ENCODE data around the gene ALK. TPM values are rescaled to one million over a fixed set of nuclear protein-coding genes. Genes with fewer than 3 reads are reported as not detected.

The ALK gene
- total RNA-seq, 4 donors from 2014 or later = 0.06 to 4.1 TPM; not detected in 2

DNA sequence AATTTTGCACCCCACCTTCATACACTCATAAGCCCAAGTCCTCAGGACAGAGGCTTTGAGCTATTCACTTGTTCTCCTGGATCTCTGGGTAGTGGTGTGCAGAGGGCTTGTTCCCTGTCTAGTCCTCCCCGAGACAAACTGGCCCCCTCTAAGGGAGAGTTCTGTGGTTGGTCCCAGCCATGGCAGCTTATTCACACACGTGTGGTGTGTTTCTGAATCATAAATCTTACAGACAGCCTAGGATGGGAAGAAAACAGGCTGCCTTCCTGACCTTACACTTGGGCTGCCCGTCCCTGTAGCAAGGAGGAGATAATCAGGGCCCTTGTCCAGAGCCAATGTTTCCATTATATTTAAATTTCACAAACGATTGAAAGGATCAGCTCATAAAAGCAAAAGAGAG lies 551.2 kb downstream of the ALK start:
- intact Hi-C loops (cut with DNase I; ENCODE audit: low total_unique reads) = no loop called here
- Histone ChIP-seq H3K4me1 (no peaks in the 10 kb centered on the region), H3K9me3 (no peaks in the 10 kb centered on the region), H3K27ac (no peak overlapping the region), H3K4me3 (no peak overlapping the region), H3K27me3 (no peaks in the 10 kb centered on the region), H3K36me3 (no peaks in the 10 kb centered on the region)
- no peak for DNase-seq
- TF ChIP-seq, protein P1, sequence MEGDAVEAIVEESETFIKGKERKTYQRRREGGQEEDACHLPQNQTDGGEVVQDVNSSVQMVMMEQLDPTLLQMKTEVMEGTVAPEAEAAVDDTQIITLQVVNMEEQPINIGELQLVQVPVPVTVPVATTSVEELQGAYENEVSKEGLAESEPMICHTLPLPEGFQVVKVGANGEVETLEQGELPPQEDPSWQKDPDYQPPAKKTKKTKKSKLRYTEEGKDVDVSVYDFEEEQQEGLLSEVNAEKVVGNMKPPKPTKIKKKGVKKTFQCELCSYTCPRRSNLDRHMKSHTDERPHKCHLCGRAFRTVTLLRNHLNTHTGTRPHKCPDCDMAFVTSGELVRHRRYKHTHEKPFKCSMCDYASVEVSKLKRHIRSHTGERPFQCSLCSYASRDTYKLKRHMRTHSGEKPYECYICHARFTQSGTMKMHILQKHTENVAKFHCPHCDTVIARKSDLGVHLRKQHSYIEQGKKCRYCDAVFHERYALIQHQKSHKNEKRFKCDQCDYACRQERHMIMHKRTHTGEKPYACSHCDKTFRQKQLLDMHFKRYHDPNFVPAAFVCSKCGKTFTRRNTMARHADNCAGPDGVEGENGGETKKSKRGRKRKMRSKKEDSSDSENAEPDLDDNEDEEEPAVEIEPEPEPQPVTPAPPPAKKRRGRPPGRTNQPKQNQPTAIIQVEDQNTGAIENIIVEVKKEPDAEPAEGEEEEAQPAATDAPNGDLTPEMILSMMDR (IDR thresholded peaks at IDR 0.05) = no peak
- no peak for TF ChIP-seq POLR2A (IDR thresholded peaks at IDR 0.05)

DNA sequence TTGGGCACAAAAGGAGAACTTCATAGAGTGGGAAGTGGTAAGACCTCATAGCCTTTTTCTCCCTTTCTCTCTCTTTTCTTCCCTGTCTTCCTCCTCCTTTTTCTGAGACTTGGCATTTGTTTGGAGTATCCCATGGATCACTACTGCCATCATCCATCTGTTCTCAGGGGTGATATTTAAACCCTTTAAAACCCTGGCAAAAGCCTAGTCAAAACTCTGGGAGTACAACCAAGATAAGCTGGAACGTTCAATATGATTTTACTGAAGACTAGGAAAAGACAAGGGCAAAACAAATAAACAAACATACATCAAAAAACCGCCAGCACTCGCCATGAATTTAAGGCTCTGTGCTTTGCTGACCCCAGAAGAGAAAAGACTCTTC lies 552.7 kb downstream of the ALK start:
- intact Hi-C loops (cut with DNase I; ENCODE audit: low total_unique reads) = no loop called here

DNA sequence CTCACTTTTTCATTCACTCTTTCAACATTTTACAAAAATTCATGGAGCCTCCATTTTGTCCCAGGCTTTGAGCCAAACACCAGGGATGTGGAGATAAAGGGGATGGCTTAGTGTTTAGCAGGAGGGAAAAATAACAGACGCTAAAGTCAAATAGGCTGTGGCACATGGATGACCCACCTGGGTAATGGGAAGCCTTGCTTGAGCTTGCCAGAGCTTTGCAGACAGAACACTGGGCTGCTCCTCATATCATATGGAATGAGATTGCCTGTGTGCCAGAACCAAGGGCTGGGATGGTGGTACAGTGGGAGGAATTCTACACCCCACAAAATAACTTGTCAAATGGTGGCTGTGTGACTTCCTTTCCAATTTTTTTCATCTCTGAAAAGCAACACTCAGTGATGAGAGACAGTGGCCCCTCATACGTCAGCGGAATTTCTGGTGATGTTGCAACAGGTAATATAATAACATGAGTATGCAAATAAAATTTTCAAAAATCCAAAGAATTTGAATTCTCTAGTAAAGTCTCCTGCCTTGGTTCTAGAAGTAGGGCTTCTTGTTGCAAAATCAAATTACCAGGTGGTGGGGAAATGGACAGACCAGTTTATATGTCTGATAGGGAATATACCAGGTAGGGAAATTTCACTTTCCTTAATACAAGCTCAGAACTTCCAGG lies 553.3 kb downstream of the ALK start:
- H3K9me3 ChIP-seq = no peaks in the 10 kb centered on the region
- H3K36me3 ChIP-seq = no peaks in the 10 kb centered on the region
- intact Hi-C loops (cut with DNase I; ENCODE audit: low total_unique reads) = no loop called here
- no peak for DNase-seq
- no peaks in the 10 kb centered on the region for H3K27me3 ChIP-seq
- H3K4me1 ChIP-seq = no peaks in the 10 kb centered on the region
- H3K27ac ChIP-seq = no peak overlapping the region
- TF ChIP-seq, protein P1 (IDR thresholded peaks at IDR 0.05) = no peak
- no peak for TF ChIP-seq POLR2A (IDR thresholded peaks at IDR 0.05)
- H3K4me3 ChIP-seq = no peak overlapping the region

More for the DNA sequence above, 552.7 kb downstream of the ALK start:
- Histone ChIP-seq H3K27ac (no peak overlapping the region), H3K9me3 (no peaks in the 10 kb centered on the region), H3K4me3 (no peak overlapping the region), H3K27me3 (no peaks in the 10 kb centered on the region), H3K36me3 (no peaks in the 10 kb centered on the region), H3K4me1 (no peaks in the 10 kb centered on the region)
- TF ChIP-seq, protein P1 (IDR thresholded peaks at IDR 0.05) = no peak
- no peak for TF ChIP-seq POLR2A (IDR thresholded peaks at IDR 0.05)
- DNase-seq = no peak

DNA sequence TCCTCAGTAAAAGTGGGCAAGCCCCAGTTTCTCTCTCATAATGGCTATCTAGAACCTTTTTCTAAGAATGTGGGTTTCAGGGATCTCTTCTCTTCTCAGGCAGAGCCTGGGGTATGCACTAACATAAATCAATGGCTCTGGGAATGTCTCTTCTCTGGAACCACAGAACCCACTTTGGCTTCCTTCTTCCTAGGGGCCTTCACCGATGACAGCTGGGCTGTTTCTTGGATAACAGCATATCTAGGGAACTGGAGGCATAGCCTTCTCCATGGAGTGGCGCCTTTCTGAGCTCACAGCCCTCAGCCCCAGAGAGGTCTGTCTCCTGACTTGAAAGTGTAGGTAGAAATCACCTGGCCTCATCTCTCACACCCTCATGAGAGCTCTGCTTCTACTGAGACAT lies 558.3 kb downstream of the ALK start:
- H3K27me3 ChIP-seq = no peaks in the 10 kb centered on the region
- H3K9me3 ChIP-seq = no peaks in the 10 kb centered on the region
- intact Hi-C loops (cut with DNase I; ENCODE audit: low total_unique reads) = no loop called here
- no peak overlapping the region for H3K4me3 ChIP-seq
- no peak overlapping the region for H3K27ac ChIP-seq
- no peak for TF ChIP-seq POLR2A (IDR thresholded peaks at IDR 0.05)
- TF ChIP-seq, protein P1 (IDR thresholded peaks at IDR 0.05) = no peak
- no peak for DNase-seq
- no peaks in the 10 kb centered on the region for H3K4me1 ChIP-seq
- no peaks in the 10 kb centered on the region for H3K36me3 ChIP-seq

DNA sequence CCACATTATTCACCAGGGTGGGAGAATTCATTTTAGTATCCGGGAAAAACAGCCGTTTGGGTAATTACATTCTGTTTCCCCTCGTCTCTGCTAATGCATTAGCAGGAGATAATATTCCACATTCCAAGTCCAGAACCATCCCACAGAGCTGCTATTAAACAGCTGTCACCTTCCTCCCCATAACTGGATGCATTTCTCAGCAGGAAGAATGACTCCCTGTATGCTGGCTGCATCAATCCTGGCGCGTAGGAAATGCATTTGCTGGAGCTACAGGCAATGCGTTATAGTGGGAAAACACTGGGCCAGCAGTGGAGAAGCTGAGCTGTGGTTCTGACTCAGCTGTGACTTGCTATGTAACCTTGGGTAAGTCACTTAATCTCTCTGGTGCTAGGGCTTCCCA lies 560.2 kb downstream of the ALK start:
- Histone ChIP-seq H3K4me3 (no peak overlapping the region), H3K9me3 (no peaks in the 10 kb centered on the region), H3K27me3 (no peaks in the 10 kb centered on the region), H3K4me1 (no peaks in the 10 kb centered on the region), H3K27ac (no peak overlapping the region), H3K36me3 (no peaks in the 10 kb centered on the region)
- intact Hi-C loops (cut with DNase I; ENCODE audit: low total_unique reads) = no loop called here
- DNase-seq = no peak
- TF ChIP-seq, protein P1 (IDR thresholded peaks at IDR 0.05) = no peak
- no peak for TF ChIP-seq POLR2A (IDR thresholded peaks at IDR 0.05)
